GM18861 (cell line): ENCODE measurements around the gene ZNF182.
"Not testable (repeated sequence)": the region's sequence is repeated elsewhere in the genome, so short reads cannot be mapped to it uniquely, and the experiment has no call there.

ENCODE experiments used
- ATAC-seq: cut with Tn5 transposase; IDR thresholded peaks from one replicate; pipeline ENCODE4 v1.9.1; 2021; ENCODE audit not compliant: unreplicated experiment

Gene ZNF182

DNA sequence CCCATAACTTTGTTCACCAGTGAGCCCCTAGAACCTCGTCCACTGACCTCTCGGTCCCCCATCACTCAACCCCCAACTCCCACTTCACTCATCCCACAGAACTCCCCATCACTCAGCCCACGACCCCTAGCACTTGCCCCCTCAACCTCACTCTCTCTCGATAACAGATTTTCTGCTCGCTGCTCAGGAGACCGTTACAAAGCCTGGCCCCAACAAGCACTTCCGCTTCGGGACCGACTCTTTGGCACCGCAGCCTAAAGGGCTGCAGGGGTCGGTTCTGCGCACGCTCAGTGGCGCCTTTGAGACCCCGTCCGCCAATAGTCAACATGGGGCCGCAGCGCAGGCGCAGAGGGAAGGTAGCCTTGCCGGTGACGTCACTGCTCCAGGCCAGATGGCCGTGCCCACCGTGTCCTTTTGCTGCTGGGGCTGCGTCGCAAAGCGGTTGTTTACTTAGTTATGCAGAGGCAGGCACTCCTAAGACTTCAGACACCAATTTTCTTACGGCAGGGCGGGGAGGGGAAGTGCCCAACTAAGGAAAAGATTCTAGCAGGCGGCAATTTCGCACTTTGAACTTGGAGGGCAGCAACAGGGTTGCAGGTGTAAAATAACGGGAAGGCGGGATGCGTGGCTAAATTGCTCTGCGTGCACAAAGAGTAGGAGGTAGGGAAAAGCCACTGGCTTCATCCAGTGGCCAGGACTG lies at the start of gene ZNF182:
Gene ZNF182, minus strand, starts transcription at position 232 of the 700 bp plus-strand sequence. CDS start 1,380 bp downstream, outside the sequence.
- ATAC-seq = peak; percentile 92

DNA sequence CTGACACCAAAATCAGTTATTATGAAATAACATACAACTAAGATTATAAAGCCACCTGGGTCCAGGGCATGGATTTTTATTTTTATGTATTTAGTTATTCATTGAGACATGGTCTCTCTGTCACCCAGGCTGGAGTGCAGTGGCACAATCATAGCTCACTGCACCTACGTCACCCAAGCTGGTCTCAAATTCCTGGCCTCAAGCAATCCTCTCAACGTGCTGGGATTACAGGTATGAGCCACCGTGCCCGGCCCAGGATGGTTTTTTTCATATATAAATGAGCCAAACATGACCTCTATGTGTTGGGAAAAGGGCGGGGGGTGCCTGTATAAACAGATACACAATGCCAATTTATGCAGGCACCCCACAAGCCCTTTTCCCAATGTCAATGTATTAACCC lies 43.1 kb upstream of the ZNF182 start:
- no peak for ATAC-seq

DNA sequence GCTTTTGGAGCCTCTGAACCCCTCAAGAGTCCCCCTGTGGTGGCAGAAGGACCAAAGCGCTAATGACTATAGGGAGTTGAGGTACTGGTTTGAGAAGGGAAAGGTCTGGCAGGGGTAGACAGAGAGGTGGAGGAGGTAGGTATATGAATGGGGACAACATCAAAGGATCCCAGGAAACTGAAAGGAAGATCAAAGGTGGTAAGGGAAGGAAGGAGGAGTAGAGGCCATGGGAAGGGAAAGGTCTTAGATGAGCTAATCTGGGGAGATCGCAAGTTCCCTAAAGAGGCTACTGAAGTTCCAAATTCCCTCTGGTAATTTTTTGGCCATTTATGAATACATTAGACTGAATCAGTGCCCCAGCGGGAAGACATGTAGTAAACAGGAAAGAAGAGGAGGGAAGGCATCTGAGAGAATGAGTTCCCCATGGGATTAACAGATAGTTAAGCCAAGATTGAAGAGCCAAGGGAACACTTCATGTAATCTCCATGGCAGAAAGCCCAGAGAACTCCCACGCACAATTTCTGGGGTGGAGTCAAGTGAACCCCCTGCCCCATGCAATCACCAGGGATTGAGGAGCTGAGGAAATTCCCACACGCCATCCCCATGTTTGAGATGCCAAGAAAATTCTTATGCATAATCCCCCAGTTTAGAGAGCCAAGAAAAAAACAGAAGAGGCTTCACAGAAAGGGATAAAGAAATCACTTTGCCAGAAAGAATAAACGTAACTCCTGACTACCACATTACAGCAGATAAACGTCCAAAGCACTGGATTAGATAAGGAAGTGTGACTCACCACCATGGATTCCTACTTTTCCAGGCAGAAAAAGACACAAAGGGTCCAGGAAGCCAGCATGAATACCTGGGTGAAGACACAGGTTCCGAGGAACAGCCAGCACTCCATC lies 41.9 kb upstream of the ZNF182 start:
- no peak for ATAC-seq

DNA sequence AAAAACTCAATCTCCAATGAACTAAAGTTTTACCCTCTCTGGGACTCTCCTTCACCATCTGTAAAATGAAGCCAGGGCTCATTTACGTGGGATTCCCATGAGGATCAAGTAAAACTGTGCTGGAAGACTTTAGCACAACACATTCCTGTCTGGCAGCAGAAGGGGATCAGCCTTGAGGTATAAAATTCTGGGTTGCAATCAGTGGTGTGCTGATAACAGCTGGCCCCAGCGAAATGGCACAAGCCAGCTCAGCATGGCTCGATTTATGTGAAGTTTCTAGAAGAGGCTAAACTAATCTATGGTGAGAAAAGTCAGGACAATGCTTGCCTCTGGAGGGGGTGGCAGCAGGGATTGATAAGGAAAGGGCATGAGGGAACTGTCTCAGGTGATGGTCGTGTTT lies 39.3 kb upstream of the ZNF182 start:
- no peak for ATAC-seq

DNA sequence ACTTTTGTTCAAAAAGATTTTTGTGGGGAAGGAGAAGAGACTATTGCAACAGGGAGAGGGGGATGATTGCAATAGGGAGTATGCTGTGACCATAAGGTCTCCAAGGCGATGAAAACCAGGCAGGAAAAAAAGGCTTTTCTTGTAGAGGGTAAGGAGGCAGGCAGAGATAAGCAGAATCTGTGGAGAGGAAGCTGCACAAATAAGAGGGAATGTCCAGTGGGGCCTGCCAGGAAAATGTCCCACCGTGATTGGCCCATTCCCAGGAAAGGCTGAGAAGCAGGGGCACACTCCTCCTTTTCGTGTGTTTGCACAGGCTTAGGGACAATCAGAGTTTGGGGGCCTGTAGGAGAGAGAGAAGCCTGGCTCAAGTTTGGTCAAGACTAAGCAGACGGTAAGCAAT lies 32.1 kb upstream of the ZNF182 start:
- no peak for ATAC-seq

DNA sequence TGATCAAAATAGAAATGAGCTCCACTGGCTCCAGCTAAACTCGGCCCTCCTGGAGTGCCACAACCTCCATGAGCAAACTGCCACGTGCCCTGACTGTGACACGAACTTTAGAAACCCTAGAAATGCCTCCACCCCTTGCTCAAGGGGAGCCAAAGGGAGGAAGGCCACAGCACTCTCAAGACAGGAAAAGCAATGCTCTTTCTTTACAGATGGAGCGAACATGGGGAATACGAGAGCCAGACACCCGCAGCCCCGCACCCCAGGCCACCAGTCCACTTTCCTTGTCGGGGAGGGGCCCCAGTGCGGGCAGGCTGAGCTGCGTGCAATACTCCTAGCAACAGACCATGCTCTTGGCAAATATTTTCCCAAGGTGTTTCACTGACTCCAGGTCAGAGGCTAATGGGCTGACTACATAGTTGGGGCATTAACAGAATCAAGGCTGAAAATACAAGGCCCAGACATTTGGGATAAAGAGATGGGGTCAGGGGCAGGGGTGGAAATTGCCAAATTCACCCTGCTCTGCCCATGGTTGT lies 26.9 kb upstream of the ZNF182 start:
- not testable (repeated sequence) for ATAC-seq

DNA sequence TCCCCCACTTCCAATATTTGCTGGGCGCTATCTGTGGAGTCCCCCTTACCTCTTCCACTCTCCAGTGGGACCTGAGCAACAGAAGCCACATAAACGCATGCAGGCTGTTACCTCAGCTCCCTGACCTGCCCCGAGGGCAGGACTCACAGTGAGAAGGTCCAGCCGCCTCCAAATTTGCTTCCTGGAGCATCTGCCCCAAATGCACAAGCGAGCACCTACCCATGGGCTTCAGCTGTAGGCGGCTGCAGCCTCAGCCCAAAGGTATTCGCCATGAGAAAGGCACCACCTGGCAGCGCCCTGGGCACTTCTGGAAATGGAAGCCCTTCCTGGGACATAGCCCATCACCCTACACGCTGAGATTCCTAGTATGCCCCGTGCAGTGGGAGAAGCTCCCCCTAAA lies 26.4 kb upstream of the ZNF182 start:
- ATAC-seq = no peak

DNA sequence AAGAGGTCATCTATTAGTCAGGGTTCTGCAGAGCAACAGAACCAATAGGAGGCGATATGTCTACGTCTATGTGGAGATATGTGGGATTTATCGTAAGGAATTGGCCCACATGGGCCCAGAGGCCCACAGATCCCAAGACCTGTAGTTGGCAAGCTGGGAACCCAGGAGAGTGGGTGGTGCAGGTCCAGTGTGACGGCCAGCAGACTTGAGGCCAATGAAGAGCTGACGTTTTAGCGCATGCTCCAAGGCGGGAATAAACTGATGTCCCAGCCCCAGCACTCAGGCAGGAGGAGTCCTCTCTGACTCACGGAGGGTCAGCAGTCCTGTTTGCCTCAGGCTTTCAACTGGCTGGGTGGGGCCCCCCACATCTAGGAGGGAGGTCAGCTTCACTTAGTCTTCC lies 24.3 kb upstream of the ZNF182 start:
- ATAC-seq = no peak

DNA sequence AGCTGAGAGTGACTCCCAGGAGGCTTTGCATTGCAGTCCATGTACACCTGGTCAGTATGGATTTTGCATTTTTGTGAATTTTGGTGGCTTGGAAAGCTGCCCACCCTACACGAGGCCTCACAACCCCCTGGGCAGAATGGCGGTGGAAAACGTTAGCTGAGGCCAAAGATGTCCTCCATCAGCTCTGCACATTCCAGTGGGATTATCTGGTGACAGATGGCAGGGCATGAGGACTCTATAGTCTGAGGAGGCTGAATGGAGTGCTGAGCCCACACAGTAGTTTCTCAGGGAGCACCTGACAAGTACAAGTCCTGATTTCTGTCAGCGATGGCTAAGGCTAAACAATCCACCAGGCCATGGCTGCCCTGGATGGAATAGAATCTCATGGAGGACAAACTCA lies 23.8 kb upstream of the ZNF182 start:
- ATAC-seq = not testable (repeated sequence)

DNA sequence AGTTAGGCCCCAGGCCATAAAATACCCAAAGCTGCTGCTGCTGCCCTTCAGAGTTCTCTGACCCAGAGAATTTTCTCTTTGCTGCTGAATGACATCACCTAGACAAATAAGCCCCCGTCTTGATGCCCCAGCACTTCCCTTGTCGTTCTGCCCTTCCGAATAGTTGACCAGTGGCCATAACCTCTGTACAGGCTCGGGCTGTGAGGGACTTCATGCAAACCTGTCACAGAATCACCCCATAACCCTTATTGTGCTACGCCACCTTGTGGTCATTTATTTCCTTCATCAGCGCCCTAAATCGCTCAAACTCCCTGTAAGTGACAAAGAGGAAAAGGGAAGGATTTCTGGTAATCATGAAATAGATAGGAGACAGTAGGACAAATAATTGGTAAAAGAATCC lies 21.8 kb upstream of the ZNF182 start:
- ATAC-seq = no peak

DNA sequence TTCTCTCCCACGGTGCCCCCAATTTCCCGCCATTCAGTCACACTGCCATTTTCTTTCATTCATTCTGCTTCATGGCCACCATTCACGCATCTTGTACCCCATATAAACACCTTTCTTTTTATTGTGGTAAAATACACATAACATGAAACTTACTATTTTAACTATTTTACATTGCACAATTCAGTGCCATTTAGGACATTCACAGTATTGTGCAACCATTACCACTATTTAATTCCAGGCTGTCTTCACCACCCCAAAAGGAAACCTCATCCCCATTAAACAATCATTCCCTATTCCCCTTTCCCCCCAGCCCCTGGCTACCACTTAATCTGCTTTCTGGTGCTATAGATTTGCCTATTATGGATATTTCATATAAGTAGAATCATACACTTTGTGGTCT lies 18.9 kb upstream of the ZNF182 start:
- ATAC-seq = no peak

DNA sequence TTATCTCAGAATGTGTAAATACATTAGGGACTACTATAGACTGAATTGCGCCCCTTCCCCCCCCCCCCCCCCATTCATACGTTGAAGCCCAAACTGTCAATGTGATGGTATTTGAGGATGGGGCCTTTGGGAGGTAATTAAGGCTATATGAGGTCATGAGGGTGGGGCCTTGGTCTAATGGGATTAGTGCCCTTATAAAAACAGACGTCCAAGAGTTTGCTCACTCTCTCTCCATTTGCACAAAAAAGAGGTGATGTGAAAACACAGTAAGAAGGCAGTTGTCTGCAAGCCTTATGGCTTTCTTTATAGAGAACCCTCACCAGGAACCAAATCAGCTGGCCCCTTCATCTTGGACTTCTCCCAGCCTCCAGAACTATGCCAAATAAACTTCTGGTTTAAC lies 18.3 kb upstream of the ZNF182 start:
- ATAC-seq = no peak

DNA sequence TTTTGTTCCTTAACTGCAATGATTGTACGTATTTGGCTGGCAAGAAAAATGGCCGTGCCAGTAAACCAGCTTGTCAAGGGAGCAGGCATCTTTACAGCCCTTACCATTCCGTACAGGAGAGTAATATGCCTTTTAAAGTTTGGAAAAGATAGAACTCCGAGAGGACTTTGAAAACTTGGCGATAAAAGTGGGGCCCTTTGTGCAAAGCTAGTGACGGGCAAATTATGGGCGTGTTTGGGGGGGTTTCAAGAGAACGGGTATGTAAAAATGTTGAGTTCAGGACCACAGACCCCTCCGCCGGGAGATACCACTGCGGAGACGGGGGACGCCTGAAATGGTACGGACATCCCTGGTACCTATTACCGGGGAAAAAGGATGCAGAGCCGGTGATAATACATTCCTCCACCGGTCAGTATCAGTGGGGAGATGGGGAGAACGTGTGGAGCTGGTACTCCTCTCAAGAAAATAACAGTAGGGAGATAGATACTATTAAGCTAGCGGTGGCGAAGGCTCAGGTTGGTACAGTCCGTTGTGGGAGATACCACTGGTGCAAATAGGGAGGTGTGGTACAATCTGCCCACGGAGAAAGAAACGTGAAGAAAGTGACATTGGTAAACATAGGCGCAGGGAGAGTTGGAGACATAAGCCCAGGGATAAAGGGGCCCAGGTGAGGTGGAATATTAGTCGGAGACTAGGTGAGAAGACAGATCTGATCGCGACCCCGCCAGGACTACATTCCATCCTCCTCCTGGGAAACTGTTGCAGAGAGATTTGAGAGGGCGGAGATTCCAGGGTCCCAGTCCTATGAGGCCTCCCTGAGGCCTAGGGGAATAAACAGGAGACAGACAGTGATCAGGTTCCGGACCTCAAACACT lies 17.5 kb upstream of the ZNF182 start:
- ATAC-seq = no peak

DNA sequence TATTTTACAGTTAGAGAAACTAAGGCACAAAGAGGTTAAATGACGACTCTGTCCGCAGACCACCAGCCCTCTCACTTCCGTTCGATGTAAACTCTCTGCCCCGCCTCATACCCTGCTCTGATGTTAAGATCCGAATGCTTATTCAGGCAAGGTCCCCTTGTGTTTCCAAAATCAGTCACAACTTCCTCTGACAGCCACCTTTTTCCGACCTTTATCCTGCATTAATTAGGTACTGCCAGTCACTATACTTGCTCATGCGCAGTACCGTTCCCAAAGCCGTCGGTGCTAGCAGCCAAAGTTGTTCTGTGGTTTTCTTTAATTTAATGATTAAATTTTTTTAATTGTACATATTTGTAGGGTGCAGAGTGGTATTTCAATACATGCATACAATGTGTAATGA lies 16.7 kb upstream of the ZNF182 start:
- ATAC-seq = not testable (repeated sequence)

DNA sequence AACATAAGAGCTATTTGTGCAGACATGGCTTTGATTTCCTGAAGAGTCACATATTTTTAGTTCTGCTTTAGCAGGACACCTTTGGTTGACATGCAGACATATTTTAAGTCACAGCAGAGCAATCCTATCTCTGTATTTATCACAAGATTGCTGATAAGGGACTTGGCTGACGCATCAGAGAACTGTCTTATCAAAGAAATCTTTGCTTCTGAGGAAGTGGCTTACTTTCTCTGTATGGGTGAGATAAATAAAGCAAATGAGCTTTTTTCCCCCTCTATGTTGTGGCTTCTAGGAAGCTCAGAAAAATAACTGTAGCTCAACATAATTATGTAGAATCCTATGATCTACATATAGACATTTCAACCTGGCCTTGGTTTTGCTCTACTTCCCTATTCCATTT lies 16.1 kb upstream of the ZNF182 start:
- ATAC-seq = not testable (repeated sequence)

DNA sequence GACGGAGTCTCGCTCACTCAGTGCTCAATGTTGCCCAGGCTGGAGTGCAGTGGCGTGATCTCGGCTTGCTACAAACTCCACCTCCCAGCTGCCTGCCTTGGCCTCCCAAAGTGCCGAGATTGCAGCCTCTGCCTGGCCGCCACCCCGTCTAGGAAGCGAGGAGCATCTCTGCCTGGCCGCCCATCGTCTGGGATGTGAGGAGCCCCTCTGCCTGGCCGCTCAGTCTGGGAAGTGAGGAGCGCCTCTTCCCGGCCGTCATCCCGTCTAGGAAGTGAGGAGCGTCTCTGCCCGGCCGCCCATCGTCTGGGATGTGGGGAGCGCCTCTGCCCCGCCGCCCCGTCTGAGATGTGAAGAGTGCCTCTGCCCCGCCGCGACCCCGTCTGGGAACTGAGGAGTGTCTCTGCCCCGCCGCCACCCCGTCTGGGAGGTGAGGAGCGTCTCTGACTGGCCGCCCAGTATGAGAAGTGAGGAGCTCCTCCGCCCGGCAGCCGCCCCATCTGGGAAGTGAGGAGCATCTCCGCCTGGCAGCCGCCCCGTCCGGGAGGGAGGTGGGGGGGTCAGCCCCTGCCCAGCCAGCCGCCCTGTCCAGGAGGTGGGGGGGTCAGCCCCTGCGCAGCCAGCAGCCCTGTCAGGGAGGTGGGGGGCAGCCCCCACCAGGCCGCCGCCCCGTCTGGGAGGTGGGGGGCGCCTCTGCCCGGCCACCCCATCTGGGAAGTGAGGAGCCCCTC lies 13.0 kb upstream of the ZNF182 start:
- ATAC-seq = not testable (repeated sequence)

DNA sequence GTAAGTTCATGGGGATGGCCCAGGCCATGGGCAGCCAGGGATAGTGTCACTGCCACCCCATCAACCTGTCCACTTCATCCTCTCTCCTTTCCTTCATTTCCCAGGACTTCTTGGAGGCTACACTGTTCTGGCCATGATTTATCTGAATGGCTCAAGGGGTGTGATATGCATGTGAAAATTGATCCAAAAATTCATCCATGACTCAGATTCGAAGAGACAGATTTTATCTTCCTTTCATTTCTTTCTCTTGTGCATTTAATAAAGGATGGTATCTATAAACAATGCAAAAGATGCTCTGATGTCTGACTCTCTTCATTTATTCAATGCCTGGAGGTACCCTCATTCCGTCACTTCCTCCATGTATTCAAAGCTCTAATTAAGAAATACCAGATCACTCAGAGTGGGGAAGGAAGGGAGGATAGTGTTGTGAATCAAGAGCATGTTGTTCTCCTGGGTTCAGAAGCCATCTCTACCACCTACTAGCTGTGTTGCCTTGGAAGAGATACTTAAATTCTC lies 5.7 kb upstream of the ZNF182 start:
- ATAC-seq = not testable (repeated sequence)

DNA sequence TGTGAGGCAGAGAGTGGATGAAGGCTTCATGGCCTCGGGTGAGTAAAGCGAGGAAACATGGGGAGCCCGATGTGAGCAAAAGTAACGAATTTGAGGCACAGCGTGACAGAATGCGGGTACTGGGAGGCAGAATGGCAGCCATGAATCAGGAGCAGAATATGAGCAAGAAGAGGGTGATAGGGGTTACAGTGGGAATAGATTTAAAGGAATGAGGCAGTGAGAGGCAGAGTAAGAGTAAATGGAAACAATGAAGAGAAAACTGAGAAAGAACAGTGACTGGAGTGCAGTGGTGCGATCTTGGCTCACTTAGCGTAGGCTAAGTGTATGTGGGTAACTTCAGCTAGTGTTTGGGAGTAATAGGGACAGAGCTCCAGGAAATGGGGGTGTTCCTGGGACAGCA lies 2.9 kb upstream of the ZNF182 start, which contains the start of gene SPACA5:
Gene SPACA5, plus strand, starts transcription at position 301 of the 400 bp plus-strand sequence. CDS start 815 bp downstream, outside the sequence.
- not testable (repeated sequence) for ATAC-seq

DNA sequence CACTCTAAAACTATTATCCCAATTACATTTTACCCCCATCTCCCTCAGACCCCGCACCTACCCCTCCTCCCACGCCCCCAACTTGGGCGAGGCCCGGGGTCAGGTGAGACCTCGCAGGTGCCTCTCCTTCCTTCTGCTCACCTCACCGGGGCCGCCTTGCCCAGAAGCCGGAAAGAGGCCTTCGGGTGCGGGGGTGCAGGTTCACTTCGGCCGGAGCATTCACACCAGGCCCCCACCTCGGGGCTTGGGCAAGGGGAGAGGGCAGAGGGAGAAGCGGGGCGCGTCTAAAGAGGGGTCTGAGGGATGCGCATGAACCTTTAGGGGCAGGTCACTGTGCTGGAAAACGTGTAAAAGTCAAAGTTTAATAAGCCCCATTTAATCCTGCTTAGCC lies 427 bp downstream of the ZNF182 start:
- no peak for ATAC-seq

DNA sequence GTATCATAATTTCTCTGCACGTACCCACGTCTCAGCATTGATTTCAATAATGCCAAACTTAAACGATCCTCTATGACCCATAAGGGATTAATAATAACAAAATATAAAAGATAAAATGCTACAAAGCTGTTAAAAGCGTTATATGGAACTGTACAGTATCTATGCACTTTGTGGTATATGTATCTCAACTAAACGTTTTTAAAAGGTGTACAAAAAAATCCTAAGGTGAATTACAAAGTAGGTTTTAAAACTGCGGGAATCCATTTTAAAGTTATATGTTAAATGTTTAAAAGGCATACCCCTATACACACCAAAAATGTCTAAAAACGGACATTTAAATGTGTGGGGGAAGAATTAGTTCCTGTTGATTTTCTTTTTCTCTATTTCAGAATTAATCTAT lies 860 bp downstream of the ZNF182 start:
- no peak for ATAC-seq
